Stimulated activated CD4-positive, alpha-beta T cell treated with anti-CD3 and anti-CD28 coated beads, Interleukin-15, amount 100 ng/mL, for 1 hour (primary cell): ENCODE measurements around the gene OR56B4.
"Not testable (repeated sequence)": the region's sequence is repeated elsewhere in the genome, so short reads cannot be mapped to it uniquely, and the experiment has no call there.

Experiments used
- DNase-seq, 2 donors: peaks; one replicate each; pipeline ENCODE4 v3.0.0-alpha.2; 2020; ENCODE audit warnings: low read depth in 1 of 2, low spot score in 1 of 2

Gene OR56B4, protein sequence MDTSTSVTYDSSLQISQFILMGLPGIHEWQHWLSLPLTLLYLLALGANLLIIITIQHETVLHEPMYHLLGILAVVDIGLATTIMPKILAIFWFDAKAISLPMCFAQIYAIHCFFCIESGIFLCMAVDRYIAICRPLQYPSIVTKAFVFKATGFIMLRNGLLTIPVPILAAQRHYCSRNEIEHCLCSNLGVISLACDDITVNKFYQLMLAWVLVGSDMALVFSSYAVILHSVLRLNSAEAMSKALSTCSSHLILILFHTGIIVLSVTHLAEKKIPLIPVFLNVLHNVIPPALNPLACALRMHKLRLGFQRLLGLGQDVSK

DNA sequence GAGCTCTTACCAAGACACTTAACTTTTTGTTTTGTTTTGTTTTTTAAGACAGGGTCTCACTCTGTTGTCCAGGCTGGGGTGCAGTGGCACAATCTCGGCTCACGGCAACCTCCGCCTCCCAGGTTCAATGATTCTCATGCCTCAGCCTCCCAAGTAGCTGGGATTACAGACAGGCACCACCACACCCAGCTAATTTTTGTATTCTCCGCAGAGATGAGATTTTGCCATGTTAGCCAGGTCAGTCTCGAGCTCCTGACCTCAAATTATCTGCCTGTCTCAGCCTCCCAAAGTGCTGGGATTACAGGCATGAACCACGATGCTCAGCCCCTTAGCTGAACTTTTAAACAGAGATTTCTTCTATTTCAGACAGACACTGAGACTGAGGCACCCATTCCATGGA, at the start of gene OR56B4:
Gene OR56B4 (plus strand): TSS at position 301 of the 400 bp plus-strand sequence. CDS start 95 bp downstream, at position 396.
- DNase-seq = not testable (repeated sequence)

DNA sequence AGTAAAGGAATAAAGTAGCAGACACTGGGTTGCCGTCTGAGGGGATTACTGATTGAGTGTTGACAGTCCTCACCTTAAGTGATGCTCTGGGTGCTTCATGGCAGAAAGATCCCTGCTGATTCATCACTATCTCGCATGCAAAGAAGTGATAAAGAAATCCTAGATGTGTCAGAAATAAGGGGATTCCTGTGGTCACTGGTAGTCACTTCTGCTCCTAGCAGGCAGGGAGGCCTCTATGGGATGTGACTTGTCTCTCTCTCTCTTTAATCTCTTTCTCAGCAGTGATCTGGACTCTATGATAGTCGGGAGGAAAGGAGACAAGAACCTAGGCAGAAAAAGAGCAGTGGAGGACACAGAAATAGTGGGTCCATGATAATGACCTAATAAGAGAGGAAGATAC, 46.0 kb upstream of the OR56B4 start:
- DNase-seq = no peak

DNA sequence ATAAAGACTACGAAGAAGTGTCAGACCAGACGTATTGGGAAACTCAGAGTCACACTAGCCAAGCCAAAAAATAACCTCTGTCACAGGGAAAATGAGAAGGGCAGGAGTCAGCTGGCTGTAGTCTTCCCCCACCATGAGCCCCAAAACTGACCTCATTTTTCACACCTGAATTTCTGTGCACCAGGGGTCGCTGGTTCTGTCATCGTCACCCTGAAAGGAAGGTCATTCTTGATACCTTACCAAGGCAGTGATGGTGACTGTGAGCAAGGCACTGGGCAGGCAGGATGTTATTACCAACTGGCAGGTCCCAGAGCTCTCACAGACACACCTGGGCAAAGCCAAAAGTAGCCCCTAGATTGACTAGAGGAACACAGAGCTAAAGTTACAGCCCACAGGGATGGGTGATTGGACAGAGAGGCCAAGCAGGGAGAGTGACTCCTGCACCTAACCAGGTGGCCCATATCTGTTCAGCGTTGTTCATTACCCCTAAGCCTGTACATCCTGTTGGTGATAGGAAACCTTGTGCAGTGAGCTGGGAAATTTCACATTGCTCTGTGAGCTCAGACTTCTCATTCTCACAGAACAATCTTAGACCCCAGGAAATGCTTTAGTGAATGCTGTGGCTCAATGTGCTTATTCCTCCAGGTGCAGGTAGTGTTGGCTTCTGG, 44.7 kb upstream of the OR56B4 start:
- no peak for DNase-seq

DNA sequence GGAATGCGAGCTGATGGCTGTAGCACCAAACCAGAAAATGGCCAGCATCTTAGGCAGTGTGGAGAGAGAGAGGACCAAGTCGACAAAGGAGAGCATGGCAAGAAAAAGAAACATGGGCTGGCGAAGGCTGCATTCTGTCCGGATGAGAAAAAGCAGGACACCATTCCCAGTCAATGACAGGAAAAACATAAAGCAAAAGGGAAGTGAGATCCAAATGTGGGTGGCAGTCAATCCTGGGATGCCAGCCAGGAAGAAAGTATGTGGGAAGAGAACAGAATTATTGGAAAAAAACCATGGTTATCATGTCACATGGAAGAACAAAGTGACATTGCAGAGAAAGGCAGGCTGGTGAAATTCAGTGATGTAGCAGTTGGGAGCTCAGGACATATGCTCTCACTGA, 40.0 kb upstream of the OR56B4 start:
- no peak for DNase-seq

DNA sequence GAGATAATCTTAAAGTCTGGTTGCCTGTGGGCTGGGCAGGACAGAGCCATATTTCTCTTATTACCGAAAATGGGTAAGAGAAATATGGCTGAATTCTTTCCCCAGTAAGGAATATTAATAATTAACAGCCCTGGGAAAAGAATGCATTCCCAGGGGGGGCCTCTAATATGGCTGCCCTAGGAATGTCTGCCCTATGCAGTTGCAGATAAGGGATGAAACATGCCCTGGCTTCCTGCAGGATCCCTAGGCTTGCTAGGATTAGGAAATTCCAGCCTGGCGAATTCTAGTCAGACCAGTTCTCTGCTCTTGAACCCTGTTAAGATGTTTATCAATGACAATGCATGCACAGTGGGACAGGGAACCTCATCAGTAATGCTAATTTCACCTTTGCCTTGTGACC, 31.0 kb upstream of the OR56B4 start:
- DNase-seq = not testable (repeated sequence)

DNA sequence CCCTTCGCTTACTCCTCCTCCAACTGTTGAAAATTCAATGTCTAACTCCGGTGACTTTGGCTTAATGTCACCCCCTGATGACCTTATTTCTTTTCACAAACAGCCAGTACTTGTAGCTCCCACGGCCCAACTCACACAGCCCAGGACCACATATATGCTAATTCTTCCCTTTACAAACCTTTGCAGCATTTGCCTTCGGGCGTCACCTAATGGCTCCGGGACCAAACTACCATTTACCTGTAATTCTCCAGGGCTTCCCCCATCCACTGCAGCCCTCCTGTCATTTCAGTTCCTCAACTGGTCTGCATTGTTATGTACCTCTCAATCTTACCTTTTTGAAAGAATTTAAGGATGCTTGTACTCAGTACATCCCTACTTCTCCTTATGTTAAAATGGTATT, 29.8 kb upstream of the OR56B4 start:
- DNase-seq = no peak

DNA sequence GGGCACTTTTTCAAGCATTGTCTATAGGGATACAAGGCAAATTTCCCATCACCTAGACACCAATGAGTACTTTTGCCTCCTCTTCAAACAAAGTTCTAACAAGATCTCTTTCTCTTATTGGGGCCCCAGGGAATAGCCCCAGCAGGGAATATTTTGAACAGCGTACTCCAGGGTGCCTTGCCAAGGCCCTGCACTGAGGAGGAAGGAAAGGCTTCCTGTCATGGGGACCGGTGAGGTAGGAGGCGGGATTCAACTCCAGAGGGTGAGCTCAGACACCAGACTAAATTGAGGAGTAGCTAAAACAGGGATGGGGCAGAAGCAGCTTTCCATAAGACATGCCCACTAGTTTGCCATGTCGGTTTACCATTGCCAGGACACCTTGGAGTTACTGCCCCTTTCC, 28.0 kb upstream of the OR56B4 start:
- no peak for DNase-seq

DNA sequence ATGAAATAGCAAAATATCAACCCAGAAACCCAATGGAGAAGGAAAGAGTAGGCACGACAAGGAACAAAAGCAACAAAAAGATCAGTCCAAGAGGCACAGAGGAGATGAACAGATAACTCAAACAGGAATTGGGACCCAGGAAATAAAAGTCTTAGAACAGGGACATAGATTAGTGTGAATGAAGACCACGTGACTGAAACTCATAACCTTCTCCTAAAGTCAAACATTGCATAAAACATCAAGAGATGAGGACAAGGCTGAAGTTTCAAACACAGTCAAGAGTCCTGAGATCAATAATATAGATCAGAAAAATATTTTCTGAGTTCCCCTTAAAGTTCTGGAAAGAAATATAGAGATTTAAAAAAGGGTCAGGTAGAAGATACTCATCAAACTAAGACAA, 24.4 kb upstream of the OR56B4 start:
- DNase-seq = no peak

DNA sequence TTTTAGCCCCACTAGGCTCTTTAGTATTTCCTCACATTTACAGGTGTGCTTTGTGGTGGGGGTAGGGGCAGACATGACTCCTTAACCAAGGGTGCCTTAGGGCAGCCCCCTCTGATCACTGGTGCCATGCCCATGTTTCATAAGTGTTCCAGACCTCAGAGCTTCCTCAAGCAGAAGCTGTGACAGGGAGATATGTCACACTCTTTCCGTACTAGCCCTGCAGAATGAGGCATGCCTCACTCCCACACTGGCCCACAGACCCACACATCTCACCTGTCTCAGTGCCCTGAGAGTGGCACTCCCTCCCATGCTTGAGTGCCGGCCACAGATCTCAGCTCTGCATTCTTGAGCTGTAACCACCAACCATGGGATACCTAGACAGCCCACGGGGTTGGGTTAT, 22.9 kb upstream of the OR56B4 start:
- no peak for DNase-seq

DNA sequence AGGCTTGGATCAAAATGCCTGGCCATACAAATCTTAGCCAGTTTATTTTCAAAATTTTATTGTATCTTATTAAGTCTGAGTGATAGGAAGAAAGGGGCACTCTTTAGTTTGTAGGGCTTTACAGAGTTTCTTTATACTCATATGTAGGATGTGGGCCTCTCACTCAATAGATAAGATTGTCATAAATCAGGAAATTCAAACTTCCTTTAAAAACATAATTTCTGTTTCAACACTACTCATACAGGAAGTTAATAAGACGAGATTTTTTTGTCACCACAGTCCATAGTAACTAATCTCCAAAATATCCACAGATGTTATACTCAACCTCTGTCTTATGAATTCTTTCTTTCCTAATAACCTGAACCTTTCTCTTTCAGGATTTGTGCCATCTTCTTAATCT, 13.3 kb upstream of the OR56B4 start:
- no peak for DNase-seq

DNA sequence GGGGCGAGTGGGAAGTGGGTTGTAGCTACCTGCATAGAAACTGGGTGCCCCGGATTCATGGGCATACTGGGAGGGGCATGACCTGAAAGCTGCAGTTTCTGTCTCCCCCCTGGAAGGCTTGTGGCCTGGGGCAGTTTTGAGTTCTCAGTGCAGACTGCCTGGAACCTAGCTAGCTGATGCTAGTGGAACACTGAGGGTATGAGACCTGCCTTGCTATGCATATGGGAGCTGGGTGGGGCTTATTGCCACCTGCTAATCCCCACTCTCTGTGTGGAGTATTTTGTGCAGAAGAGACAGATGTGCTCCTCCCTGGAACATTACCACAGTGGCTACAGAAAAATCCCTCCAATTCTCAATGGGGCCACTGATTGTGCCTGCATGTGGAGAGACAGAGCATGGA, 11.7 kb upstream of the OR56B4 start:
- DNase-seq = no peak

DNA sequence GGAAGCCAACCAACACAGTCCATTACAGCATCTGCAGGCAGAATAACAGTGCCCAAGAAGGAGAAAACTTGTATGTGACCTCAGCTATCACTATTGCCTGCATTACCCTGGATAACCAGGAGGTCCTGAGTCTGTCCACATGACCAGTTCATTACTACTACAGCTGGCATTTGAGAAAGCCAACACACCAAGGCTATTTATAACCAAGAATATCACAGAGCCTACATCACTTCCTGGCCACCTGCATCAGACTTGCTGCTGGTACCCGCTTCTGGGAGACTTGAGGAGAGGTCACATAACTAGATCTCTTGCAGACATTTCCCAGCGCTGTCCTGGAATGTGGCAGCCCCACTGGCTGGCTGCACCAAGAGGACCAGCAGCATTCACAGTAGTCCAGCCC, 11.1 kb upstream of the OR56B4 start:
- no peak for DNase-seq

DNA sequence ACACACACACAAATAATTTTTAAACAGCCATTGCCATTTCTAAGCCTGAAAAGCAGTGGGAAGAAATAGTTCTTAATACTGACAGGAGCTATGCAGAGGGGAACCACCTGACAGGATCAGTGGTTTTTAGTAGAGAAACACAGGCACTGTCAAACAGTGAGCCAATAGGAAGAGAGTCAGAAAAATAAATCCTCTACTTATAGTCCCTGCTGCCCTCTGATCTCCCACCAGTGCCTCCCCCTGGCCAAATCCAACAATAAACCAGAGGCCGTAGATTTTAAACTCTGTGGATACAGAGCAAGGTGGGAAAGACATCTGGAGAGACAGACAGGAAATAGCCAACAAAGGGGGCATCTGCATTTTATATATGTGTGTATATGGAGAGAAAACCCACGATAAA, 7.9 kb upstream of the OR56B4 start:
- DNase-seq = no peak

DNA sequence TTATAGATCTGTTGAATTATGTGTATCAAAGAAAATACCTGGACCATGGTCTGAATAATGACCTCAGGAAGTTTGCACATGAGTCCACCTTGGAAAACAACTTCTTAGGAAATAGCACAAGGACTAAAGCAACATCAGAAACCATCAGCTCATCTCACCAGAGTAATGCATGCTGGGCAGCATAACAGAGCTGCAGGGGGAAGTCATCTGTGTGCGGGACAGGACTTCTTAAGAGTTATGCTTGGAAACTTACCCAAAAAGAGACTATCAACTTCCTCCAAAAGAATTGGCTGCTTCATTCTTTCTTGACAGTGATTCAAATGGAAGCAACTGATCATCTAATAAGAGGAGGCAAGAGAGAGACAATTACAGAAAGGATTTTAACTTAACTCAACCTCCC, 2.5 kb downstream of the OR56B4 start:
- no peak for DNase-seq

DNA sequence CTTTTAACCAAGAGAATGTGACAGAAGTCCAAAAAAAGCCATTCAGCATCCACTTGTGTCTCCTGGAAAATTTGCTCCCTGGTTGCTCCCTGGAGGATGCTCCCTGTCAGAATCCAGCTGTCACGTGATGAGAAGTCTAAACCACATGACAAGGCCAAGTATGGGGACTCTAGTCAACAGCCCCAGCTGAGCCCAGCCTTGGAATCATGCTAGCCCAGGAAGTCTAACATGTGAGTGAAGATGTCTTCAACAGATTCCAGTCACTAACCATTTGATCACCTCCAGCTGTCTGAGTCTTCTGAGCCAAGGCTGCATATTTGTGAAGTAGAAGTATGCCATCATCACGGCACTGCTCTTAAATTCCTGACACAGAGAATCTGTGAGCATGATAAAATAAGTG, 4.2 kb downstream of the OR56B4 start:
- no peak for DNase-seq

DNA sequence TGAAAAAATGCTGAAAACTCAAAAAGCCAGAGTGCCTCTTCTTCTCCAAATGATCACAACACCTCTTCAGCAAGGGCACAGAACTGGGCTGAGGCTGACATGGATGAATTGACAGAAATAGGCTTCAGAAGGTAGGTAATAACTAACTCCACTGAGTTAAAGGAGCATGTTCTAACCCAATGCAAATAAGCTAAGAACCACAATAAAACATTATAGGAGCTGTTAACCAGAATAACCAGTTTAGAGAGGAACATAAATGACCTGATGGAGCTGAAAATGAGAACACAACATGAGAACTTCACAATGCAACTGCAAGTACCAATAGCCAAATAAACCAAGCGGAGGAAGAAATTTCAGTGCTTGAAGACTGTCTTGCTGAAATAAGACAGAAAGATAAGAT, 9.2 kb downstream of the OR56B4 start:
- no peak for DNase-seq

DNA sequence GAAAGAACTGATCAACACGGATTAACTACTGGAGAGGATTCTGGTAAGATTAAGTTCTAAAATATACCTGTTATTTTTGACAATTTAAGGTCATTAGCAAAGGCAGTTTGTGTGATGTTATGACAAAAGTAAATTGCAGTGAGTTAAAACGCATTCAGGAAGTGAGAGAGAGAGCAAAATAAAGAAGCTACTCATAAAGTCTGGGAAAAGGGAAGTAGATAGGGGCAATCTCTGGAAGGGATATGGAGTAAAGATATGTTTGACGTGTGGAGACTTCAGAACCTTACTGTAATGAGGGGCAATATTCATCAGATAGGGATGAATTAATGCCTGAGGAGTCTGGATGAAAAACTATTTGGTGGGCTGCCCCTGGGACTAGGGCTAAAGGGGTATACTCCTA, 16.8 kb downstream of the OR56B4 start:
- DNase-seq = no peak

DNA sequence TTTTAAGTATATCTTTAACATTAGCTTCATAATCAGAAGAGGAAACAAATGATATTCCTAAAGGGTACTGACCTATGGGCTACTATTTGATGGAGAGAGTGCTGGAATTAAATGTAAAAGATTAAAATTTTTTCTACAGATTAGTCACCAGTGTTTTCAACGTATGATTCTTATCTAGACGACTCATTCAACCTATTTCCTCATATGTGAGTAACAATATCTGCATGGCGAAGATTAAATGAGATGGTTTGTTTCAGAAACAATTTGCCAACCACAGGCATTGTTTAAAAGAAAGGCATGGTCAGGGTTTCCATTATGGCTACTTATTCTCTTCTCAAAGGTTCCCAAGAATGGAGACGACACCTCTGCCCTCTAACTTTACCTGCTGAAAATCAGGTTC, 20.4 kb downstream of the OR56B4 start:
- DNase-seq = no peak

DNA sequence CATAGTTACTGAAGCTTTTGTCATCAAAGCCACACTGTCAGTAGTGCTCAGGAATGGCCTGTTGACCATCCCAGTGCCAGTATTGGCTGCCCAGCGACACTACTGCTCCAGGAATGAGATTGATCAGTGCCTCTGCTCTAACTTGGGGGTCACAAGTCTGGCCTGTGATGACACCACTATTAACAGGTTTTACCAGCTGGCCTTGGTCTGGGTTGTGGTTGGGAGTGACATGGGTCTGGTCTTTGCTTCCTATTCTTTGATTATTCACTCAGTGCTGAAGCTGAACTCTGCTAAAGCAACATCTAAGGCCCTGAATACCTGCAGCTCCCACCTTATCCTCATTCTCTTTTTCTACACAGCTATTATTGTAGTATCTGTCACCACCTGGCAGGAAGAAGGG, 21.5 kb downstream of the OR56B4 start:
- no peak for DNase-seq

DNA sequence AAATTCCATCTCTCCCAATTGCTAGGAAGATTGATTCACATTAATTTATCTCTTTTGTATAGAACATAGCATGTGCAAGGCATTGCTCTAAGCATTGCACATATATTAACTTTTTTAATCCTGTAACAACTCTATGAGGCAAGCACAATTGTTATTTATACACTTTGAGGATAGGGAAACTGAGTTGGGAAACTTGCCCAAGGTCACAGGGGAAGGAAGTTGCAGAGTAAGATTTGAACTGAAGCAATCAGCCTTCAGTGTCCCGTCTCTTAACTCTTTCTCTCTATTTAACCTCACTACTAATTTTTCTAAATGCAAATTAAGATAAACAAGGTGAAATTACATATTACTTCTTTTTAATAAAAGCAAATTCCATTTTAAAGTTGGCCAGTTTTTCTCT, 22.2 kb downstream of the OR56B4 start:
- no peak for DNase-seq

DNA sequence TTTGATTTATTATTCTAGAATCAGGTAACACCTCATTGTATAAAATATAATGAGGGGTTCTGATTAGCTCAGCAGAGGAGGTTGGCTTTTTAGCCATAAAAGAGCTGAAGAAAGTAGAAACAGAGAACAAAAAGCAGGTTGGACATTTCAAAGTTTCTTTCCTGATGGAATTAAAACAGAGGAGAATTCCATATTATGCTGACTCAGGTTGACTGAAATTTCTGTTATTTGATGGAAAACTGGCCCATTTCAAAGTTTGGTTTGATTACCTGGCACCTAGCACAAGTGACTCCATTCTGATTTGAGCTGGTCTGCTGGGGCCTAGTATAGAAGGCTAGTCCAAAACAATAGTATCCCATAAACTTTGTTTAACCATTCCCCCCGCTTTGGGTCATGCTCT, 24.9 kb downstream of the OR56B4 start:
- DNase-seq = no peak

DNA sequence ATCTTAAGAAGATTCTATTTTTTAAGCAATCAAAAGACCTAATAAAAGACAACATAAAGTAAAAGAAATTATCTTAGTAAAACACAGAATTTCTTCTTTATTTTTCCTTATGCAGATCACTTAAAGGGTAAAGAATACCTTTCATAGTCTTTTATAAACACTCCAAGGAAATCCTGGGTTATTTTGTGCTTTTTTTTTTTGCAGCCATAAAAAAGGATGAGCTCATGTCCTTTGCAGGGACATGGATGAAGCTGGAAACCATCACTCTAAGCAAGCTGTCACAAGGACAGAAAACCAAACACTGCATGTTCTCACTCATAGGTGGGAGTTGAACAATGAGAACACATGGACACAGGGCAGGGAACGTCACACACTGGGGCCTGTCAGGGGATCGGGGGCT, 28.5 kb downstream of the OR56B4 start:
- DNase-seq = not testable (repeated sequence)

DNA sequence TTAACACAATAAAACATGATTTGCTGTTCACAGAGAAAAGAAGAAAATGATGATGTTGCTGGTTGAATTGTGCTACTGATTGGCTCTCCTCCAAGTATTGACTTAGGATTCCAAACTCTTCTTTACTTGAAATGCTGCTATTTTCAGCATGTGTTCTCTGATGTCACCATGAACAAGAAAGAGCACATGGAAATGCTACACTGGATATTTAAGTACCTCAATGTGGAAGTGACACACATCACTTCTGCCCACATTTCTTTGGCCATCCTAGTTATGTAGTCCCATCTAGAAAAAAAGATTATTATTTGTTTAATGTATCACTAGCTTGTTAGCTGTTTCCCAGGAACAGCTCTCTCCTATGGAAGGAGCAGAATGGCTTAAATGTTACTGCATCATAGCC, 35.5 kb downstream of the OR56B4 start:
- DNase-seq = no peak
